Peyer's patch (tissue), 4 donors: Measurements from ENCODE around the gene COL4A1.

Source experiments
- CTCF ChIP-seq, 6 experiments: fragments of 450-650 bp in 4 of 6; fragments of 200-600 bp in 2 of 6; sonication (generic) in 1 of 6; IDR thresholded peaks; one replicate each; pipeline ENCODE4 v1.5.1; 2017 to 2019; ENCODE audit warnings: antibody characterized with exemption in 6 of 6, mild to moderate bottlenecking in 3 of 6, moderate library complexity in 1 of 6
- POLR2A ChIP-seq, 2 donors: fragments of 450-650 bp; IDR thresholded peaks; one replicate each; pipeline ENCODE4 v1.5.1; 2017; ENCODE audit warnings: antibody characterized with exemption in 2 of 2, mild to moderate bottlenecking in 2 of 2, moderate library complexity in 2 of 2

- TF ChIP-seq CTCF (IDR thresholded peaks at IDR 0.05) = no peak
- TF ChIP-seq POLR2A (IDR thresholded peaks at IDR 0.05) = no peak
Observed at GRCh38 chr13:110129539-110130186, 177.3 kb downstream of the COL4A1 start.
